Measurements from ENCODE around the gene SLC45A1.

Gene SLC45A1

DNA sequence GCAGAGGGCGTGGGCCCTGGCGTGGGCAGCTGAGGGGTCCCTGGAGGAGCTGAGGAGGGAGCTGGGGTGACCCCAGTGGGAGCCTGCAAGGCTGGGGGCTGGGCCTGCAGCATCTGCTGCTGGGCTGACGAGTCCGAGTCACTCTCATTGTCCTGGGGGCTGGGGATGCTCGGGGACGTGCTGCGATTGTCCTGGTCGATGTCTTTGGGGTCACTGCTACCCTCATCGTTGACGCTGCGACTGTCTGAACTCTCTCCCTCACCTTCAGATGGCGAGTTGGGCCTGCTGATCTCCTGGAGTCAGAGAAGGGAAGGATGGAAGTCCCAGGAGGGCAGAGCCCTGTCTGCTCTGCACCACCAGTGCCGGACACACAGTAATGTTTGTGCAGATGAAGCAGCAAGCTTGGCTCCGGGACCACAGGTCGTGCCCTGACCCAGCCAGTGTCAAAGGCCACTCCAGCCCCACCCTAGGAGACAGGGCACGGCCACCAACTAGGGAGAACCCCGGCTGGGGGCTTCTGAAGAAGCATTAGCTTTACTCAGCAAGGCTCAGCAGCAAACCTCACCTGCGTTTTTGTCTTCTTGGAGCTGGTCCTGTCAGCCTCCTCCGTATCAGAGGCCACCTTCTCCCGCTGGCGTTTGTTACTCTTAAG lies 43.4 kb downstream of the SLC45A1 start:
- H3K9me3 Mint-ChIP-seq (ENCODE audit: low read depth) = no peaks in the 10 kb centered on the region
- H3K4me3 Mint-ChIP-seq = no peak overlapping the region
- peaks cover 4% of the 10 kb centered on the region for H3K36me3 Mint-ChIP-seq
- H3K27me3 Mint-ChIP-seq = no peaks in the 10 kb centered on the region
- no peak overlapping the region for H3K27ac Mint-ChIP-seq
- no peaks in the 10 kb centered on the region for H3K4me1 Mint-ChIP-seq (ENCODE audit: low read depth)

DNA sequence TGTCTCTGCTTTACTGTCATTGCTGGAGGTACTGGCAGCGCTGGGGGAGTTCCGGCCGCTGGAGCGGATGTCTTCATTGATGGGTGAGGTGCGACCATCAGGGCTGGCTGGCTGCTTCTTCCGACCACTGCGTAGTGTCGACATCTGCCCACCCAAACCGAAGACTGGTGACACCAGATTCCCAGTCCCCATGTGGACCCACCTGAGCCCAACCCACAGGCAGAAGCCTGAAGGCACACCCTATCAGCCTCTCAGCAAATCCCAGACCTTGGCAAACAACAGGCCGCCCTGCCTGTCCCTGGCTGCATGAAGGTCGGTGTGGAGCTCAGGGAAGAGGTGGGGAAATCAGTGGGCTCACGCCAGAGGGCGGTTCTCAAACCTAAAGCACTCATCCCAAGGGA lies 44.8 kb downstream of the SLC45A1 start:
- Mint-ChIP-seq H3K27ac (no peak overlapping the region), H3K4me3 (no peak overlapping the region), H3K36me3 (peaks cover 4% of the 10 kb centered on the region), H3K27me3 (no peaks in the 10 kb centered on the region), H3K4me1 (ENCODE audit: low read depth) (peaks cover 6% of the 10 kb centered on the region), H3K9me3 (ENCODE audit: low read depth) (no peaks in the 10 kb centered on the region)

DNA sequence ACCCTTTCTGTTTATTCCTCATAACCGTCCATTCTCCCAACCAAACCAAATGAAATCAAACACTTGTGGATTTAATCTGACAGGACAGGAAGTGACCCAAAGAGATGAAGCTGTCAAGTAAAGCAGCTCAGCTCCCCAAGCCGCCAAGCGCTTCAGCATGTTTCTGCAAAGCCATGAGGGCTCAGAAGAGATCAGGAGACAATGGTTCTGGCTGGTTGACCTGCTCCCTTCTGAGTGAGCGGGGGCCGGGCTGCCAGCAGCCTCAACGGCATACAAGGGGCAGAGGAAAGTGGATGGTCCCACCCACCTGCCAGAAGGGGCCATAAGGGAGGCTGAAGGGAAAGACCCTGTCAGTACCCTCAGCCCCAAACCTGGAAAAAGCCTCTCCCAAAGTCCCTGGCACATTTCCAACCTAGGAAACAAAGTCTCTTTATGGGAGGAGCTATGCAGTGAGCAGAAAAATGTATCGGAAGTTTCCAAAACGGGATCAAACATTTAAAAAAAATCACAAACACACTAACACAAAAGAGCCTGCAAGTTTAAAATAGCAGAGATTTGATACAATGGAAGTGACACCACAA lies 45.4 kb downstream of the SLC45A1 start:
- H3K27me3 Mint-ChIP-seq = no peaks in the 10 kb centered on the region
- H3K27ac Mint-ChIP-seq = peak overlapping the region; percentile 61
- no peaks in the 10 kb centered on the region for H3K9me3 Mint-ChIP-seq (ENCODE audit: low read depth)
- no peaks in the 10 kb centered on the region for H3K36me3 Mint-ChIP-seq
- peaks cover 7% of the 10 kb centered on the region for H3K4me1 Mint-ChIP-seq (ENCODE audit: low read depth)
- H3K4me3 Mint-ChIP-seq = no peak overlapping the region

DNA sequence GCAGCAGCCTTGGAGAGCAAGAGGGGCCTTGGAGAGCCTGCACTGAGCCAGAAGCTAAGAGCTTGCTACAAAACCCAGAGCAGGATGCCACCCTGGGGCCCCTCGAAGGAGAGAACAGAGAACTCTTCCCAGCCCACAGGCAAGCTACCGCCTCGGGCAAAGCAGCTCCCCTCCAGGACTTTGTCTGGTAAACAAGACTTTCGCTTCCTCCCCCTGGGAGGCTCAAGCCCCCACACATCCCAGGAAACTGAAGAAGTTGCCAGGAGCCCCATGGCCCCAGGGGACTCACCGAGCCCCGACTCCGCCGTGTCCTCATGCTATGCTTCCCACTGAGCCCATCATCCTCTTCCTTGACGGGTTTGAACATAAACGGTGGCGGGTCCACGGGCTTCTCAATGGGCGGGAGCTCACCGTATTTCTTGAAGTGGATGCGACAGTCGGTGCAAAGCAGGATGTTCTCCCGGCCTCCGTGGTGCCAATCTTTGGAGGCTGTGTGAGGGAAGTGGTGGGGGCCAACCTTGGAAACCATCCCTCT lies 45.9 kb downstream of the SLC45A1 start:
- Mint-ChIP-seq H3K9me3 (ENCODE audit: low read depth) (no peaks in the 10 kb centered on the region), H3K27me3 (no peaks in the 10 kb centered on the region), H3K27ac (no peak overlapping the region), H3K4me1 (ENCODE audit: low read depth) (peaks cover 8% of the 10 kb centered on the region), H3K36me3 (no peaks in the 10 kb centered on the region), H3K4me3 (no peak overlapping the region)

DNA sequence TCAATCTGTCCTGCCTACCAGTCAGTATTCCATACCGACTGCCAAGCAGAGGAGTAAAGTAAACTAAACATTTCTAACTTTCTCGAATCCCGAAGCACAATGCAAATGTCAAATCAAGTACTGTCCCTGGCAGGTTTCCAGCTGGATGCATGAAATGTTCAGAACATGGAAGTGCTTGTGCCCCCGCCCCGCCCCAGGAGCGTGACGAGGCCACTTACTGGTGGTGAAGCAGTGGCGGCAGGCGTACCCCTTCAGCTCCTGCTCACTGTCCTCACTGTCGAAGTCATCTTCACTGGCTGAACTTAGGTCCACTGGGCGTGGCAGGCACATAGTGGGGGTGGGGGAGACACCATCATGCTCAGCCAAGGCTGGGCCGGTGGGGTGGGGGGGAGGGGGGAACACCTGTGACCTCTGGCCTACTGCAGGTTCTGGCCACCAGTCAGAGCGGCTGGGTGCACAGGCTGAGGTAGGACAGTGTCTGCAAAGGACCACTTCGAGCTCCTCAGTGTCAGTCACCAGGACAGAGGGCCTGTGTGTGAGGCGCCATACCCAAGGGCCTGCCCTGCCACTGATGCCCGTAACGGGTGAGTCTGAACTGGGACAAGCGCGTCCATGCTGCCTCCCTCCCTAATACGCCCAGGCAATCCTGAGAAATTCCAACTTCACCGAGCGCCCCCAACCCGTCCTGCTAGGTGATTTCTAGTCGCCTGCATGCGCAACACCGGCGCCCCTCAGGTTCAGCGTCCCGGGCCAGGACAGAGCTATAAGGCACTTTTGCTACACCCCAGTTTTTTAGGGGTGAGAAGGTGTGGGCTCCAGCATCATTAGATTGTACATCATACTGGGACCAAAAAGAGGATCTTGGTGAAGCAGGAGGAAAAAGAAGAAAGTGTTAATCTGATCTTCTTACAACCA lies 46.9 kb downstream of the SLC45A1 start:
- Mint-ChIP-seq H3K9me3 (ENCODE audit: low read depth) (no peaks in the 10 kb centered on the region), H3K4me3 (no peak overlapping the region), H3K27ac (peak overlapping the region; percentile 2), H3K4me1 (ENCODE audit: low read depth) (peaks cover 10% of the 10 kb centered on the region), H3K27me3 (no peaks in the 10 kb centered on the region), H3K36me3 (no peaks in the 10 kb centered on the region)

DNA sequence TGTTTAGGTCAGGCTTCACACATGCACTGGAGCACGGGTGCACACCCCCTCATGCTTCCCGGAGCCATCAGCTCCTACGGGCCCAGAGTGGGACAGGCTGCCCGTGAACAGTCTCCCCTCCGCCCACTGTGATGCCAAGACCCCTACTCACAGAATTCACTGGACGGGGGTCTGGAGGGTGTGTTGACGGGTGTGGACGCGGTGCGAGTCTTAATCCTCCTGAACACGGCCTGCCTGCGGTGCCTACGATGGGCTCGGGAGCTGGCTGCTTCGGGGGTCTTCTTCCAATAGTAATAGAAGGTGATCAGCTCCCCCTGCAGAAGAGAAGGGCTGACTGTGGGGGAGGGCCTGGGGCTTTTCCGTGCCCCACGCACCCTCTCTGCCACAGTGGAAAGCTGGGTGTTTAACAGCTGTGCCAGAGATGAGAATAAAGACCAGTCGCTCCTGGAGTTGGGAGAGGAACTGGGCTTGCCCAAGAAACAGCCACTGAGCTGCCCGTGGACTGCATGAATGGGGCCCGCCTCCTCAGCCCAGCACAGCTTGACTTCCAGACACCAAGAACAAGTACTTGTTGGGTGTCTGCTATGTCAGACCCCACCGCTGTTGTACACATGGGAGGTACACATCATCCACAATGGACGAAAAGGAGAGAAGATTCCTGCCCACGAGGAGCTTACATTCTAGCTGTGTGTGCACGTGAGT lies 47.9 kb downstream of the SLC45A1 start:
- no peaks in the 10 kb centered on the region for H3K27me3 Mint-ChIP-seq
- H3K4me3 Mint-ChIP-seq = no peak overlapping the region
- H3K27ac Mint-ChIP-seq = peak overlapping the region; percentile 64
- peaks cover 16% of the 10 kb centered on the region for H3K4me1 Mint-ChIP-seq (ENCODE audit: low read depth)
- H3K36me3 Mint-ChIP-seq = no peaks in the 10 kb centered on the region
- no peaks in the 10 kb centered on the region for H3K9me3 Mint-ChIP-seq (ENCODE audit: low read depth)

DNA sequence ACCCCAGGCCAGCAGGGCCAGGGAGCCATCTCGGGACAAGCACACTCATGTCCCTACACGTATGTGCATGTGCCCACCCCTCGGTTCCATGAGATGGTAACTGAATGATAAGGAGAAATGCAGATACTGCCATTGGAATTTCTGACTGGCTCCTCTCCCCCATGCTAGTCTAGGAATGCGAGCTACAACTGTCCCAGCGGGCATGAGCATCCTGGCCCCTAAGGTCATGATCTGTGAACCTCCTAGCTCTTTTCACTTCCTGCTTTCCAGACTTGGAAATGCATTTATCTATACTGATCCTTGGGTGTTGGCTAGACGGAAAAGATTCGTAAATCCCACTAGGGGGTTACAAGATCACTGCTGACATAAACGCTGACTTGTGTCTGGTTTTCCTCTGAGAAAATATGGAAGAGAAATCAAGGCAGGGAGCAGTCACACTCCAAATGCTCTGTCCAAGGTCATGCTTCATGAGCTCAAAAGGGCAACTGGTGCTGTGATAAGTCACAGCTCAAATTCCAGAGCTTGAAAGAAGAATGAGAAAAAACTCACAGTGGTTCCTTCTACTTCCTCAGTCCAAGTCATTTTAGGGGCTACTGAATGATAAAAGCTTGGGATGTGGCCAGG lies 49.8 kb downstream of the SLC45A1 start:
- Mint-ChIP-seq H3K27me3 (no peaks in the 10 kb centered on the region), H3K4me3 (no peak overlapping the region), H3K36me3 (no peaks in the 10 kb centered on the region), H3K9me3 (ENCODE audit: low read depth) (no peaks in the 10 kb centered on the region), H3K4me1 (ENCODE audit: low read depth) (peaks cover 24% of the 10 kb centered on the region), H3K27ac (peak overlapping the region; percentile 11)

DNA sequence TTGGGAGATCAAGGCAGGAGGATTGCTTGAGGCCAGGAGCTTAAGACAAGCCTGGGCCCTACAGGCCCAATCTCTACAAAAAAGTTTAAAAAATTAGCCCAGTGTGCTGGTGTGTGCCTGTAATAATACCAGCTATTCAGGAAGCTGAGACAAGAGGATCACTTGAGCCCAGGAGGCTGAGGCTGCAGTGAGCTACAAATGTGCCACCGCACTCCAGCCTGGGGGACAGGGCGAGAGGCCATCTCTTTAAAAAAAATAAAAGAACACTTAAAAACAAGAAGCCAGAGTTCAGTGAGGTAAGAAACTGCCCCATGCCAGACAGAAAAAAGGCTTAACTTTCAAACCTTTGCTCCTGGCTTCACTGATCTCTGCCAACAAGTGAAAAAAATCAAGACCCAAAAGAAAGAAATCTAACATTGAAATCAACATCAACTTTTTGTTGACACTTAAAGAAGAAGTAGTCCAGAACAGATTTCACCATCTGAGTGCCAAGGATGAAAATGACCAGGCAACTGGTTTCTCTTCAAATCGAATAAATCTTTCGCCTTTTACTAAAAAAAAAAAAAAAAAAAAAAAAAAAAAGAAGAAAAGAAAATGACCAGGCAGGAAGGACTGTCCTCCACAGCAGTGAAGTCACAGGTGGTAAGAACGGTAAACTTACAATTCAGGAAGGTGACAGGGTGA lies 51.2 kb downstream of the SLC45A1 start:
- Mint-ChIP-seq H3K27ac (peak overlapping the region; percentile 28), H3K4me3 (no peak overlapping the region), H3K27me3 (no peaks in the 10 kb centered on the region), H3K4me1 (ENCODE audit: low read depth) (peaks cover 26% of the 10 kb centered on the region), H3K9me3 (ENCODE audit: low read depth) (no peaks in the 10 kb centered on the region), H3K36me3 (no peaks in the 10 kb centered on the region)

DNA sequence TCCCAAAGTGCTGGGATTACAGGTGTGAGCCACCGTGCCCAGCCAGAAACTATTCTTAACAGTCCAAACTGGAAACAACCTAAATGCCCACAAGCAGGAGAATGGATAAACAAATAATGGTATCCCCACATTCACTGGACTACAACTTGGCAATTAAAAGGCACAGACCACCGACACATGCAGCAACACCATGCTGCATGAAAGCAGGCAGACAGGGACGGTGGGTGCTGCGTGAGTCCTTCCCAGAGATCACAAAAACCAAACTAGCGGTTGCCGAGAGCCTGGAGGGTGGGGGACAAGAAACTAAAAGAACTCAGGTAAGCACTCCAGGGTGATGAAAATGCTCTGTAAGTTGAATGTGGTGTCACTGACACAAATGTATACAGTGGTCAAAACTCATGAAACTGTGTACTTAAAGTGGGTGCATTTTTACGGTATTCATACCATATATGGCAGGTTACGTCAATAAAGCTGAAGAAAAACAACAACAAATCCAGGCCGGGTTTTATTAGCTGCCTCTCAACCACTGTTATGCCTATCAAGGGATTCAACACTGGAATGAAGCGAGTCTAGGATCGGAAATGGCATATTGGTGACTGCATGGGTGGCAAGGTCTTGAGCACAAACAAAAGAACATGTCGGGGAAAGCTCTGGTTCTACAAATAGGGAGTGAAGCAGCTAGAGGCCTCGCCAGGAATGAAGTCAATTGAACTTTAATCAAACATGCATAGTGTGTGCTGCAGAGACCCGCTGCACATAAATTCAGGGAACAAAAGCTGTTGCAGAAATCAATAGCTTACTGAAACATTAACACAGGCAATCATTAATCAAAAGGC lies 52.4 kb downstream of the SLC45A1 start:
- no peak overlapping the region for H3K4me3 Mint-ChIP-seq
- H3K9me3 Mint-ChIP-seq (ENCODE audit: low read depth) = no peaks in the 10 kb centered on the region
- H3K36me3 Mint-ChIP-seq = peaks cover 4% of the 10 kb centered on the region
- no peaks in the 10 kb centered on the region for H3K27me3 Mint-ChIP-seq
- no peak overlapping the region for H3K27ac Mint-ChIP-seq
- H3K4me1 Mint-ChIP-seq (ENCODE audit: low read depth) = peaks cover 33% of the 10 kb centered on the region

DNA sequence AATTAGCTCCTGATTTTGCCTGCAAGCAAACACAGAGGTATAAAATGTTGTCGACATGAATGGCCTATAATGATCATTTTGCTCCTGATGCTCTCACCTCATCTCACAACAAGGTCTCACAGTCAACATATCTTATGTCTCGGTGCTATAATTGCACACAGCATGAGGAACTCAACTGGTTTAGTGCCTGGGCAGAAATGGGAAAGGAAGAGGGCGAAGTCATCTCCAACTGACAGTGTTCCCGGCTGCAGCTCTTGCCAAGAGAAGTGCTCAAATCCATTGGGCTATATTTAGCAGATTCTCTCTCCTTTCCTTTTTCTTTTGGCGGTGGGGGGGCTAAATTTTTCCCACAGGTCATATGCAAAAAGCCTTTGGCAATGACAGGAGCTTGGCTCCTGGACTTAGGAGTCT lies 53.0 kb downstream of the SLC45A1 start:
- H3K27ac Mint-ChIP-seq = no peak overlapping the region
- H3K36me3 Mint-ChIP-seq = peaks cover 4% of the 10 kb centered on the region
- H3K4me1 Mint-ChIP-seq (ENCODE audit: low read depth) = peaks cover 33% of the 10 kb centered on the region
- no peaks in the 10 kb centered on the region for H3K27me3 Mint-ChIP-seq
- no peak overlapping the region for H3K4me3 Mint-ChIP-seq
- no peaks in the 10 kb centered on the region for H3K9me3 Mint-ChIP-seq (ENCODE audit: low read depth)

DNA sequence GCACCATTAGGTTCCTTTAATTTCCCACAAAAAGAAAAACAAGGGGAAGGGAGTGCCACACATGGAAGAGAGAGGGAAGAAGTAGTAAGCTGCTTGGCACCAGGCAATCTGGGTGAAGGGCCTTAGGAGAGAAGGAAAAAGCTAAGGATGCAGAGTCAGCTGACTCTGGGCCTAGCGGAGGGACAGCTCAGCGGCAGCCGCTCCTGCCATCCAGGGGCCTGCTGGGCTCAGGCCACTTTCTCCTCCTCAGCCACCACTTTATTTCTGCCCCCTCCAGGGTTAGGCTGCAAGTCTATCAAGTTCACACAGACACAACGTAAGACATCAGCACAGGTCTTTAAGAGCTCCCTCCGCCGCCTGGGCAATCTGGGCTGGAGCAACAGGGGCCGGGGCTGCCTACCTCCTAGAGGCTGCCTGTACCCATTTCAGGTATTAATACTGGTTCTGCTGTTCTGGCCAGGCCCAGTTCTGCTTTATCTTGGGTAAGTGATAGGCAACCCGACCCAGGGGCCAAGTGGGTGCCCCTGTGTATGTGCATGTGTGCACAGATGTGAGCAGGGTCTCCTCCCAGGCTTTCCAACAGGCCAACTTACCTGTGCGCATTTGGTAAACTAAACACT lies 53.6 kb downstream of the SLC45A1 start:
- Mint-ChIP-seq H3K27ac (no peak overlapping the region), H3K27me3 (no peaks in the 10 kb centered on the region), H3K4me3 (no peak overlapping the region), H3K4me1 (ENCODE audit: low read depth) (peaks cover 38% of the 10 kb centered on the region), H3K9me3 (ENCODE audit: low read depth) (no peaks in the 10 kb centered on the region), H3K36me3 (peaks cover 4% of the 10 kb centered on the region)

DNA sequence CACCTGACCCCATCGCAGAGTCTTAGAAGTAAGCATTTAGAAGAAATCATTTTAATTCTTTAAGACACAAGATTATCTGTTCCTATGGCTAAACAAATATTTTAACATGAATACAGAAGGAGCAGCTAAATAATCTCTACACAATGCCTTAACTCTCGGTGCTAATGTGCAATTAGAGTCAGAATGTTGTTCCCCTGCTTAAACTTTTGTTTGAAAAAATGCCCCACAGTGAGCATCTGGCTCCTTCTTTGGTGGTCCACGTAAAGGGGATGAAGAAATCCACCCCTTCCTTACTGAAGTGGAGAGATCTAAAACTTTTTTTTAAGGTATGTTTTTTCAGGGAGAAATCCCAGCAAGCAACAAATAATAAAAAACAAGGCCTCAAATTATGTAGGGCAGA lies 55.2 kb downstream of the SLC45A1 start:
- H3K36me3 Mint-ChIP-seq = peaks cover 4% of the 10 kb centered on the region
- no peaks in the 10 kb centered on the region for H3K9me3 Mint-ChIP-seq (ENCODE audit: low read depth)
- H3K27ac Mint-ChIP-seq = no peak overlapping the region
- peaks cover 42% of the 10 kb centered on the region for H3K4me1 Mint-ChIP-seq (ENCODE audit: low read depth)
- H3K4me3 Mint-ChIP-seq = no peak overlapping the region
- no peaks in the 10 kb centered on the region for H3K27me3 Mint-ChIP-seq

Data from activated naive CD8-positive, alpha-beta T cell (primary cell).